Neural cell (in vitro differentiated cells): ENCODE results near the gene TM7SF3. TPM values are rescaled to one million over a fixed set of nuclear protein-coding genes. Genes with fewer than 3 reads are reported as not detected.

Experiments
- H2AFZ ChIP-seq: fragments of 200-600, 300-800 bp; sonication (generic), shearing (Covaris generic); 2 replicates; pipeline ENCODE4 v1.6.0; 2014; ENCODE audit warnings: low read depth, mild to moderate bottlenecking, antibody characterized with exemption, low read length, moderate library complexity
- H3F3A ChIP-seq: fragments of 200-600 bp; shearing (Covaris generic); 2 replicates; pipeline ENCODE4 v1.6.1; 2016; ENCODE audit warnings: mild to moderate bottlenecking, moderate library complexity, mixed read lengths, antibody characterized with exemption, low read length; ENCODE audit not compliant: insufficient read depth, poor library complexity, severe bottlenecking
- H3K27ac ChIP-seq: fragments of 200-600, 300-800 bp; sonication (generic), shearing (Covaris generic); 2 replicates; pipeline ENCODE4 v1.5.1; 2014; ENCODE audit warnings: mild to moderate bottlenecking, low read length, moderate library complexity
- H3K27me3 ChIP-seq: fragments of 300-800, 200-600 bp; sonication (generic), shearing (Covaris generic); 2 replicates; pipeline ENCODE4 v1.6.0; 2014; ENCODE audit warnings: mild to moderate bottlenecking, low read depth, low read length, moderate library complexity; ENCODE audit not compliant: insufficient read depth
- H3K36me3 ChIP-seq: fragments of 300-800, 200-600 bp; sonication (generic), shearing (Covaris generic); 2 replicates; pipeline ENCODE4 v1.5.1; 2014; ENCODE audit warnings: mild to moderate bottlenecking, antibody characterized with exemption, low read length, moderate library complexity; ENCODE audit not compliant: insufficient read depth
- H3K4me2 ChIP-seq: fragments of 300-800, 200-600 bp; sonication (generic), shearing (Covaris generic); 2 replicates; pipeline ENCODE4 v1.6.0; 2014; ENCODE audit warnings: mild to moderate bottlenecking, low read length
- H3K4me3 ChIP-seq: fragments of 300-800, 200-600 bp; sonication (generic), shearing (Covaris generic); 2 replicates; pipeline ENCODE4 v1.5.1; 2014; ENCODE audit warnings: mild to moderate bottlenecking, low read length, moderate library complexity
- H3K79me2 ChIP-seq: fragments of 200-600 bp; shearing (Covaris generic); replicated peaks from 2 replicates; pipeline ENCODE4 v1.6.0; 2014; ENCODE audit warnings: mild to moderate bottlenecking, low read length, moderate library complexity; ENCODE audit not compliant: insufficient read depth
- H3K9ac ChIP-seq: fragments of 300-800, 200-600 bp; sonication (generic), shearing (Covaris generic); 2 replicates; pipeline ENCODE4 v1.6.1; 2016; ENCODE audit warnings: mild to moderate bottlenecking, low read length, mixed read lengths
- H3K9me2 ChIP-seq: fragments of 200-600 bp; shearing (Covaris generic); 2 replicates; pipeline ENCODE4 v1.6.1; 2016; ENCODE audit warnings: mild to moderate bottlenecking, low read length, mixed read lengths; ENCODE audit not compliant: insufficient read depth
- H3K9me3 ChIP-seq: fragments of 200-600, 300-800 bp; sonication (generic), shearing (Covaris generic); 2 replicates; pipeline ENCODE4 v1.6.1; 2016; ENCODE audit warnings: mild to moderate bottlenecking, mixed run types, low read length, moderate library complexity, mixed read lengths
- H4K20me1 ChIP-seq: fragments of 200-600 bp; shearing (Covaris generic); 2 replicates; pipeline ENCODE4 v1.6.1; 2016; ENCODE audit warnings: mild to moderate bottlenecking, mixed run types; ENCODE audit not compliant: insufficient read depth
- CTCF ChIP-seq: fragments of 450-650 bp; IDR thresholded peaks from 2 replicates; pipeline ENCODE4 v1.5.1; 2014; ENCODE audit warnings: antibody characterized with exemption, mild to moderate bottlenecking, moderate library complexity; ENCODE audit not compliant: poor library complexity, severe bottlenecking
- EP300 ChIP-seq: fragments of 450-650 bp; conservative IDR thresholded peaks from 2 replicates; pipeline ENCODE4 v1.6.1; 2014; ENCODE audit warnings: antibody characterized with exemption, mild to moderate bottlenecking, moderate library complexity; ENCODE audit not compliant: poor library complexity, severe bottlenecking
- EZH2 ChIP-seq: fragments of 200-600, 300-800 bp; shearing (Covaris generic), sonication (generic); IDR thresholded peaks from 2 replicates; pipeline ENCODE4 v1.6.1; 2014; ENCODE audit warnings: antibody characterized with exemption, low read length, borderline replicate concordance, mild to moderate bottlenecking; ENCODE audit not compliant: insufficient read depth, poor library complexity, severe bottlenecking
- MXI1 ChIP-seq: fragments of 450-650 bp; conservative IDR thresholded peaks from 2 replicates; pipeline ENCODE4 v1.6.1; 2014; ENCODE audit warnings: antibody characterized with exemption, mild to moderate bottlenecking; ENCODE audit not compliant: poor library complexity, severe bottlenecking
- POLR2AphosphoS5 ChIP-seq: IDR thresholded peaks from 2 replicates; pipeline ENCODE4 v1.6.1; 2012
- RAD21 ChIP-seq: fragments of 450-650 bp; conservative IDR thresholded peaks from 2 replicates; pipeline ENCODE4 v1.6.1; 2014; ENCODE audit warnings: antibody characterized with exemption, mild to moderate bottlenecking, moderate library complexity
- SMC3 ChIP-seq: fragments of 450-650 bp; conservative IDR thresholded peaks from 2 replicates; pipeline ENCODE4 v1.6.1; 2014; ENCODE audit warnings: antibody characterized with exemption, mild to moderate bottlenecking, moderate library complexity; ENCODE audit not compliant: poor library complexity
- TAF1 ChIP-seq: IDR thresholded peaks from 2 replicates; pipeline ENCODE4 v1.6.1; 2012; ENCODE audit warnings: low read depth
- polyA plus RNA-seq: library from polyadenylated mRNA; depleted of rRNA; stranded (reverse); fragments of >200 nt; gene quantifications from 2 replicates; pipeline ENCODE4 v1.2.3, GENCODE V29; 2014
- TF ChIP-seq, protein P1 (sequence below): IDR thresholded peaks from 2 replicates; pipeline ENCODE4 v1.6.1; 2012; ENCODE audit warnings: borderline replicate concordance

The TM7SF3 gene
- polyA plus RNA-seq, 1 donor from 2014 or later = 30.0 TPM

- TF ChIP-seq SMC3 = no peak
- TF ChIP-seq MXI1 = no peak
- no peak for TF ChIP-seq RAD21
- no peak for TF ChIP-seq TAF1
- no peak for TF ChIP-seq POLR2AphosphoS5
- no peak for TF ChIP-seq EP300
- no peak for TF ChIP-seq CTCF
- TF ChIP-seq, protein P1, sequence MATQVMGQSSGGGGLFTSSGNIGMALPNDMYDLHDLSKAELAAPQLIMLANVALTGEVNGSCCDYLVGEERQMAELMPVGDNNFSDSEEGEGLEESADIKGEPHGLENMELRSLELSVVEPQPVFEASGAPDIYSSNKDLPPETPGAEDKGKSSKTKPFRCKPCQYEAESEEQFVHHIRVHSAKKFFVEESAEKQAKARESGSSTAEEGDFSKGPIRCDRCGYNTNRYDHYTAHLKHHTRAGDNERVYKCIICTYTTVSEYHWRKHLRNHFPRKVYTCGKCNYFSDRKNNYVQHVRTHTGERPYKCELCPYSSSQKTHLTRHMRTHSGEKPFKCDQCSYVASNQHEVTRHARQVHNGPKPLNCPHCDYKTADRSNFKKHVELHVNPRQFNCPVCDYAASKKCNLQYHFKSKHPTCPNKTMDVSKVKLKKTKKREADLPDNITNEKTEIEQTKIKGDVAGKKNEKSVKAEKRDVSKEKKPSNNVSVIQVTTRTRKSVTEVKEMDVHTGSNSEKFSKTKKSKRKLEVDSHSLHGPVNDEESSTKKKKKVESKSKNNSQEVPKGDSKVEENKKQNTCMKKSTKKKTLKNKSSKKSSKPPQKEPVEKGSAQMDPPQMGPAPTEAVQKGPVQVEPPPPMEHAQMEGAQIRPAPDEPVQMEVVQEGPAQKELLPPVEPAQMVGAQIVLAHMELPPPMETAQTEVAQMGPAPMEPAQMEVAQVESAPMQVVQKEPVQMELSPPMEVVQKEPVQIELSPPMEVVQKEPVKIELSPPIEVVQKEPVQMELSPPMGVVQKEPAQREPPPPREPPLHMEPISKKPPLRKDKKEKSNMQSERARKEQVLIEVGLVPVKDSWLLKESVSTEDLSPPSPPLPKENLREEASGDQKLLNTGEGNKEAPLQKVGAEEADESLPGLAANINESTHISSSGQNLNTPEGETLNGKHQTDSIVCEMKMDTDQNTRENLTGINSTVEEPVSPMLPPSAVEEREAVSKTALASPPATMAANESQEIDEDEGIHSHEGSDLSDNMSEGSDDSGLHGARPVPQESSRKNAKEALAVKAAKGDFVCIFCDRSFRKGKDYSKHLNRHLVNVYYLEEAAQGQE = no peak
- TF ChIP-seq EZH2 = no peak
- H3K36me3 ChIP-seq = no peaks in the 10 kb centered on the region
- peaks cover 5% of the 10 kb centered on the region for H3F3A ChIP-seq
- no peaks in the 10 kb centered on the region for H3K9me2 ChIP-seq
- peak overlapping the region; percentile 84 for H3K4me3 ChIP-seq
- H2AFZ ChIP-seq = peak overlapping the region; percentile 28
- H3K9ac ChIP-seq = peak overlapping the region; percentile 92
- H3K4me2 ChIP-seq = peak overlapping the region; percentile 85
- H3K9me3 ChIP-seq = no peaks in the 10 kb centered on the region
- no peaks in the 10 kb centered on the region for H3K27me3 ChIP-seq
- H4K20me1 ChIP-seq = no peaks in the 10 kb centered on the region
- H3K79me2 ChIP-seq = peaks cover 56% of the 10 kb centered on the region
- peak overlapping the region; percentile 93 for H3K27ac ChIP-seq
These were observed 77.4 kb downstream of the TM7SF3 start for GRCh38 chr12:26936559-26937442.

DNA sequence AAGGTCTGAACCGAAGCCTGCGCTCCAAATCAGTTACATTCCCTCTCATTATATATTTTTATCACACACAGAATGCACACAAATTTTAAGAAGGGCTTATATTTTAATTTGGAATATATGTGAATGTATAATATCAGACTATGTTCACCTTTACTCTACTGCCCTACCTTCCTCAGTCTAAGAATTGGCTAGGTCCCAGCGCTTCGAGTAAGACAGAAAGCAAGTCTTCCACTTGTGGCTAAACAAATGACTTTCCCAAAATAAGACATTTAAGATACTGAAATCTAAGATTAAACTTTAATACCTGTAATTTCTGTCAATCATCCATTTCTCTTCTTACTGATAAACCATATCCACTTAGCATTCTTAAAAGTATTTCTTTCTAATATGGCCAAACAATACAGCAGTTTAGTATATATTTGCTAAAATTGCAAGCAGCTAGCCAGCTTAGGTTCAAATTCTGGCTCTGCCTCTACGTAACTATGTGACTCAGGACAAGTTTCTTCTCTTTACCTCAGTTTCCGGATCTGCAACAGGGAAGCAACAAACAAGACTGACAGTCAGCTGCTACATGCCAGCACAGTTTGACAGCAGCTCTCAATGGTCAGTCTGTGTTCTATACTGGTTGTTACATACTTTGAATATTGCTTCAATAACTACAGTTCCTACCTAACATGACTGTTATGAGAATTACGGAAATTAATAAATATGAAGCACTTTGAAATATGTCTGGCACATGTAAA, 78.4 kb downstream of the TM7SF3 start:
- H3K27me3 ChIP-seq = no peaks in the 10 kb centered on the region
- peaks cover 46% of the 10 kb centered on the region for H3K79me2 ChIP-seq
- H3K9ac ChIP-seq = no peak overlapping the region
- no peaks in the 10 kb centered on the region for H3K36me3 ChIP-seq
- H3K9me2 ChIP-seq = no peaks in the 10 kb centered on the region
- no peaks in the 10 kb centered on the region for H3K9me3 ChIP-seq
- peak overlapping the region; percentile 84 for H3K4me3 ChIP-seq
- no peak overlapping the region for H2AFZ ChIP-seq
- H3F3A ChIP-seq = peaks cover 5% of the 10 kb centered on the region
- no peak for TF ChIP-seq SMC3
- TF ChIP-seq CTCF = no peak
- TF ChIP-seq RAD21 = no peak
- no peak for TF ChIP-seq POLR2AphosphoS5
- no peak for TF ChIP-seq TAF1
- TF ChIP-seq MXI1 = no peak
- TF ChIP-seq, protein P1 = no peak
- no peak for TF ChIP-seq EZH2
- TF ChIP-seq EP300 = no peak
- no peak overlapping the region for H3K27ac ChIP-seq
- H3K4me2 ChIP-seq = peak overlapping the region; percentile 85
- no peaks in the 10 kb centered on the region for H4K20me1 ChIP-seq
